DOHH2 (cell line): ENCODE data around the gene TLR5.

Experiments used
- CTCF ChIP-seq: fragments of 200-600 bp; sonication (generic); IDR thresholded peaks from one replicate; pipeline ENCODE4 v1.5.1; 2014; ENCODE audit warnings: antibody characterized with exemption, mild to moderate bottlenecking, low read depth, low read length; ENCODE audit not compliant: poor library complexity, severe bottlenecking
- EZH2phosphoT487 ChIP-seq: fragments of 200-600 bp; sonication (generic); IDR thresholded peaks from 2 replicates; pipeline ENCODE4 v1.6.1; 2017; ENCODE audit warnings: borderline replicate concordance, mild to moderate bottlenecking, antibody characterized with exemption, low read length, moderate library complexity, mixed read lengths

GRCh38 chr1:223075834-223076233 lies 67.2 kb downstream of the TLR5 start:
- TF ChIP-seq CTCF (no peak), EZH2phosphoT487 (no peak)
